ENCODE results near the gene FBXO28.

FBXO28 gene

GRCh38 chr1:224157316-224157715, 43.4 kb downstream of the FBXO28 start:
- Histone ChIP-seq H3K4me1 (ENCODE audit: low read length) (no peaks in the 10 kb centered on the region), H4K20me1 (ENCODE audit: insufficient read depth, low read length) (no peaks in the 10 kb centered on the region), H3K9ac (ENCODE audit: low read length) (no peak overlapping the region), H3K27me3 (replicated peaks; ENCODE audit: insufficient read depth, low read length) (no peaks in the 10 kb centered on the region), H3K79me2 (ENCODE audit: low read length) (no peaks in the 10 kb centered on the region), H3K4me2 (ENCODE audit: low read depth, low read length) (no peak overlapping the region), H3K4me3 (ENCODE audit: low read length) (no peak overlapping the region), H3K9me3 (replicated peaks; ENCODE audit: insufficient read depth, low read length) (no peaks in the 10 kb centered on the region), H3K36me3 (replicated peaks; ENCODE audit: insufficient read depth, low read length) (peaks cover 13% of the 10 kb centered on the region), H3F3A (ENCODE audit: insufficient read depth, low read length) (no peaks in the 10 kb centered on the region), H3K9me2 (replicated peaks; ENCODE audit: insufficient read depth, low read length) (no peaks in the 10 kb centered on the region), H3K27ac (ENCODE audit: low read length) (no peak overlapping the region), H2AFZ (ENCODE audit: low read length) (no peak overlapping the region)
- no peak for TF ChIP-seq EZH2 (optimal IDR thresholded peaks at IDR 0.05; ENCODE audit: low read depth, low read length)
- TF ChIP-seq EZH2phosphoT487 (IDR thresholded peaks at IDR 0.05; ENCODE audit: low read length): no peak
- TF ChIP-seq CTCF (IDR thresholded peaks at IDR 0.05; ENCODE audit: low read length): no peak
- DNase-seq: no peak

GRCh38 chr1:224159541-224159940, 45.6 kb downstream of the FBXO28 start:
- Histone ChIP-seq H3K9ac (ENCODE audit: low read length) (no peak overlapping the region), H3K79me2 (ENCODE audit: low read length) (no peaks in the 10 kb centered on the region), H2AFZ (ENCODE audit: low read length) (no peak overlapping the region), H3K9me2 (replicated peaks; ENCODE audit: insufficient read depth, low read length) (no peaks in the 10 kb centered on the region), H3K4me1 (ENCODE audit: low read length) (no peaks in the 10 kb centered on the region), H3K4me3 (ENCODE audit: low read length) (no peak overlapping the region), H3K4me2 (ENCODE audit: low read depth, low read length) (no peak overlapping the region), H3F3A (ENCODE audit: insufficient read depth, low read length) (no peaks in the 10 kb centered on the region), H3K36me3 (replicated peaks; ENCODE audit: insufficient read depth, low read length) (peaks cover 13% of the 10 kb centered on the region), H3K27ac (ENCODE audit: low read length) (no peak overlapping the region), H4K20me1 (ENCODE audit: insufficient read depth, low read length) (no peaks in the 10 kb centered on the region), H3K27me3 (replicated peaks; ENCODE audit: insufficient read depth, low read length) (no peaks in the 10 kb centered on the region), H3K9me3 (replicated peaks; ENCODE audit: insufficient read depth, low read length) (no peaks in the 10 kb centered on the region)
- no peak for DNase-seq
- TF ChIP-seq EZH2phosphoT487 (IDR thresholded peaks at IDR 0.05; ENCODE audit: low read length) (no peak), CTCF (IDR thresholded peaks at IDR 0.05; ENCODE audit: low read length) (no peak), EZH2 (optimal IDR thresholded peaks at IDR 0.05; ENCODE audit: low read depth, low read length) (no peak)

DNA sequence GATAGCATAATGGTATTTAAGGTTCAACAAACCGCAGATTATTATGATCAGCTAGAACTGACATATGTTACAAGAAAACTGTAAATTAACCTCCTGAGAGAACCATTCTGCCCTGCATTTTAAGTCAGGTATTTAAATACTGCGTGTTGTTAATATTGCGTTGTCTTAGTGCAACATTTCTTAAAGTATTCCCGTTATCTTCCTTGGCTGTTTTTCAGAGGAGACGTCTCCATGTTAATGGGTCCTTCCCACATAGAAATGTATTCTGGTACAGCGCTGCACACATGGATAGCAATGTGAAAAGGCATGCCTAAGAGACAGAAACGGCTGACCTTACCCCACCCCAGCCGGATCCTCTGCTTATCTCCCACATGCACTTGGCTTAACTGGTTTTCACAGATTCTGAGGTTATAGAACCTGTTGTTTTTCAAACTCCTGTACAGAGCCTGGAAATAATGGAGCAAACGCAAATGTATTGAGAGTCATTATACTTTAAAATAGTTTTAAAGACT, 46.3 kb downstream of the FBXO28 start:
- H3K4me1 ChIP-seq (ENCODE audit: low read length): no peaks in the 10 kb centered on the region
- no peak overlapping the region for H3K4me2 ChIP-seq (ENCODE audit: low read depth, low read length)
- H3K36me3 ChIP-seq (replicated peaks; ENCODE audit: insufficient read depth, low read length): peaks cover 13% of the 10 kb centered on the region
- no peaks in the 10 kb centered on the region for H3K27me3 ChIP-seq (replicated peaks; ENCODE audit: insufficient read depth, low read length)
- no peaks in the 10 kb centered on the region for H4K20me1 ChIP-seq (ENCODE audit: insufficient read depth, low read length)
- H3K9me2 ChIP-seq (replicated peaks; ENCODE audit: insufficient read depth, low read length): no peaks in the 10 kb centered on the region
- H3K9me3 ChIP-seq (replicated peaks; ENCODE audit: insufficient read depth, low read length): no peaks in the 10 kb centered on the region
- H3K27ac ChIP-seq (ENCODE audit: low read length): no peak overlapping the region
- no peak overlapping the region for H2AFZ ChIP-seq (ENCODE audit: low read length)
- no peaks in the 10 kb centered on the region for H3F3A ChIP-seq (ENCODE audit: insufficient read depth, low read length)
- TF ChIP-seq CTCF (IDR thresholded peaks at IDR 0.05; ENCODE audit: low read length) (no peak), EZH2phosphoT487 (IDR thresholded peaks at IDR 0.05; ENCODE audit: low read length) (no peak), EZH2 (optimal IDR thresholded peaks at IDR 0.05; ENCODE audit: low read depth, low read length) (no peak)
- H3K9ac ChIP-seq (ENCODE audit: low read length): no peak overlapping the region
- no peaks in the 10 kb centered on the region for H3K79me2 ChIP-seq (ENCODE audit: low read length)
- no peak overlapping the region for H3K4me3 ChIP-seq (ENCODE audit: low read length)
- DNase-seq: no peak
